GM23248 (cell line): ENCODE results near the gene SPIB. TPM values are rescaled to one million over a fixed set of nuclear protein-coding genes. Genes with fewer than 3 reads are reported as not detected.

Source experiments
- DNase-seq: peaks from one replicate; pipeline ENCODE4 v3.0.0-alpha.2; 2015
- H2AFZ ChIP-seq: fragments of 200-600 bp; sonication (generic); 2 replicates; pipeline ENCODE4 v1.6.1; 2016; ENCODE audit warnings: antibody characterized with exemption
- H3F3A ChIP-seq: fragments of 200-600 bp; sonication (generic); 2 replicates; pipeline ENCODE4 v1.6.1; 2016; ENCODE audit warnings: mild to moderate bottlenecking, antibody characterized with exemption, mixed run types; ENCODE audit not compliant: insufficient read depth
- H3K27ac ChIP-seq: fragments of 200-600 bp; sonication (generic); 2 replicates; pipeline ENCODE4 v1.5.1; 2016; ENCODE audit warnings: mild to moderate bottlenecking
- H3K27me3 ChIP-seq: fragments of 200-600 bp; sonication (generic); replicated peaks from 2 replicates; pipeline ENCODE4 v1.6.1; 2016; ENCODE audit warnings: mild to moderate bottlenecking; ENCODE audit not compliant: insufficient read depth
- H3K36me3 ChIP-seq: fragments of 200-600 bp; sonication (generic); 2 replicates; pipeline ENCODE4 v1.6.1; 2016; ENCODE audit warnings: low read depth, mild to moderate bottlenecking
- H3K4me1 ChIP-seq: fragments of 200-600 bp; sonication (generic); 2 replicates; pipeline ENCODE4 v1.6.1; 2016; ENCODE audit warnings: mild to moderate bottlenecking; ENCODE audit not compliant: insufficient read depth
- H3K4me2 ChIP-seq: fragments of 200-600 bp; sonication (generic); one replicate; pipeline ENCODE4 v1.6.1; 2016; ENCODE audit warnings: mild to moderate bottlenecking; ENCODE audit not compliant: unreplicated experiment
- H3K4me3 ChIP-seq: fragments of 200-600 bp; sonication (generic); 2 replicates; pipeline ENCODE4 v1.5.1; 2016; ENCODE audit warnings: mild to moderate bottlenecking
- H3K79me2 ChIP-seq: fragments of 200-600 bp; sonication (generic); 2 replicates; pipeline ENCODE4 v1.6.1; 2016; ENCODE audit warnings: mild to moderate bottlenecking; ENCODE audit not compliant: insufficient read depth
- H3K9ac ChIP-seq: fragments of 200-600 bp; sonication (generic); 2 replicates; pipeline ENCODE4 v1.6.1; 2016; ENCODE audit warnings: mild to moderate bottlenecking
- H3K9me2 ChIP-seq: fragments of 200-600 bp; sonication (generic); 2 replicates; pipeline ENCODE4 v1.6.1; 2016; ENCODE audit warnings: mixed run types, mild to moderate bottlenecking, moderate library complexity; ENCODE audit not compliant: insufficient read depth
- H3K9me3 ChIP-seq: fragments of 200-600 bp; sonication (generic); one replicate; pipeline ENCODE4 v1.6.1; 2017; ENCODE audit warnings: low read depth
- H4K20me1 ChIP-seq: fragments of 200-600 bp; sonication (generic); 2 replicates; pipeline ENCODE4 v1.6.0; 2016; ENCODE audit not compliant: insufficient read depth
- EZH2 ChIP-seq: fragments of 200-600 bp; sonication (generic); IDR thresholded peaks from 2 replicates; pipeline ENCODE4 v1.6.1; 2018; ENCODE audit warnings: antibody characterized with exemption, mild to moderate bottlenecking; ENCODE audit not compliant: insufficient read depth, poor library complexity, severe bottlenecking
- EZH2phosphoT487 ChIP-seq: fragments of 200-600 bp; sonication (generic); IDR thresholded peaks from 2 replicates; pipeline ENCODE4 v1.6.1; 2018; ENCODE audit warnings: antibody characterized with exemption, moderate library complexity, mild to moderate bottlenecking, low read depth; ENCODE audit not compliant: insufficient read depth
- WGBS, 2 experiments: methylation state at CpG; one replicate each; pipeline ENCODE4 v1.1.6; 2015 to 2017; ENCODE audit warnings: low lambda C conversion rate in 2 of 2, low coverage in 1 of 2; ENCODE audit errors: missing lambda C conversion rate in 2 of 2; 5-methylcytosine and 5-hydroxymethylcytosine counted together
- in situ Hi-C: fragments of 300-500 bp; cut with MboI; formaldehyde crosslinking; loops from 2 replicates; pipeline ENCODE4 v1.15.0; 2020
- polyA plus RNA-seq: library from polyadenylated mRNA; unstranded; fragments of >200 nt; fragmentation: Nextera tagmentation; extraction: Ambion mirVana; gene quantifications from 2 replicates; pipeline ENCODE4 v1.2.1, GENCODE V29; 2016
- total RNA-seq: library from RNA; depleted of rRNA; stranded (reverse); fragments of >200 nt; shearing (Covaris generic); gene quantifications from 2 replicates; pipeline ENCODE4 v1.2.3, GENCODE V29; 2014

SPIB gene
- total and polyA plus RNA-seq, 2 experiments from 2014 or later = not detected

DNA sequence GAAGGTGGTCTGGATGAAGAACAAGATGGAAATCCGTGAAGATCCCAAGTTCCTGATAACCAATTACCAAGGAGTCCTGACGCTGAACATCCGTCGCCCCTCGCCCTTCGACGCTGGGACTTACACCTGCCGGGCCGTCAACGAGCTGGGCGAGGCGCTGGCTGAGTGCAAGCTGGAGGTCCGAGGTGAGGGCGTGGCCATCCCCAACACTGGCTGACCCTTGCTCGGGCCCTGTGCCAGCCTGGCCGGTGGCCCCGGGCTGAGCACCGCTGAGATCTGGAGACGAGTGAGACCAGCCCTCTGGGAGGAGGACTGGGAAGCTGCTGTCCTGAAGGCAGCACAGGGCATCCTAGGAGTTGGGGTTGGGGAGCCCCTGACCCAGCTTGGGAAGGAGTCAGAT, 45.6 kb downstream of the SPIB start:
- no peak overlapping the region for H2AFZ ChIP-seq
- no peaks in the 10 kb centered on the region; the same call in 1 of the 2 replicates for H3K27me3 ChIP-seq
- DNase-seq = no peak
- no peaks in the 10 kb centered on the region for H3K36me3 ChIP-seq
- in situ Hi-C loops = no loop called here
- no peaks in the 10 kb centered on the region for H3K9me2 ChIP-seq
- no peaks in the 10 kb centered on the region for H3K9me3 ChIP-seq
- no peak overlapping the region for H3K4me2 ChIP-seq
- no peak overlapping the region for H3K27ac ChIP-seq
- no peaks in the 10 kb centered on the region for H3K79me2 ChIP-seq
- no peak overlapping the region for H3K4me3 ChIP-seq
- no peaks in the 10 kb centered on the region for H4K20me1 ChIP-seq
- H3F3A ChIP-seq = no peaks in the 10 kb centered on the region
- no peaks in the 10 kb centered on the region for H3K4me1 ChIP-seq
- TF ChIP-seq EZH2phosphoT487 = no peak
- no peak for TF ChIP-seq EZH2
- no peak overlapping the region for H3K9ac ChIP-seq
- WGBS, 2 experiments = 45 to 55% methylated on average over 19 of the region's 19 CpGs

DNA sequence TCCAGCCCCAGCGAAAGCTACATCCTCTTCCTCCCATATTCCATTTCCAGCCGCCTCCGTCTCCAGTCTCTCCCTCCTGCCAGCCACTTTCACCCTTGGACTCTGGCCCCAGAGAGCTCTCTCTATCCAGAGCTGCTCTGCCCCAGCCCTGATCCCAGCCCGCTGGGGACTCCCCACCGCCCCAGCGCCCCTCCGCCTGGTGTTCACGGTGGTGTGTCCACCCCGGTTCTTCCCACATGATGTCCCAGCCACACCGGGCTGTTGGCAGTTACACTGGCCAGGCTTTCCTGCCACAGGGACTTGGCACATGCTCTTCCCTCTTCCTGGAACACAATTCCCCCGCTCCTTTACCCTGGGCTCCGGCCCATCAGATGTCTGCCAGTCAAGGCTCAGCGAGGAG, 46.3 kb downstream of the SPIB start:
- Histone ChIP-seq H3K4me3 (no peak overlapping the region), H3K79me2 (no peaks in the 10 kb centered on the region), H3K9me3 (no peaks in the 10 kb centered on the region), H3F3A (no peaks in the 10 kb centered on the region), H4K20me1 (no peaks in the 10 kb centered on the region), H2AFZ (no peak overlapping the region), H3K27ac (no peak overlapping the region), H3K4me2 (no peak overlapping the region), H3K9me2 (no peaks in the 10 kb centered on the region), H3K27me3 (no peaks in the 10 kb centered on the region; the same call in 1 of the 2 replicates), H3K4me1 (no peaks in the 10 kb centered on the region), H3K36me3 (no peaks in the 10 kb centered on the region), H3K9ac (no peak overlapping the region)
- DNase-seq = no peak
- 58 to 69% methylated on average over 11 to 13 of the region's 13 CpGs for WGBS, 2 experiments
- in situ Hi-C loops = no loop called here
- no peak for TF ChIP-seq EZH2phosphoT487
- TF ChIP-seq EZH2 = no peak

DNA sequence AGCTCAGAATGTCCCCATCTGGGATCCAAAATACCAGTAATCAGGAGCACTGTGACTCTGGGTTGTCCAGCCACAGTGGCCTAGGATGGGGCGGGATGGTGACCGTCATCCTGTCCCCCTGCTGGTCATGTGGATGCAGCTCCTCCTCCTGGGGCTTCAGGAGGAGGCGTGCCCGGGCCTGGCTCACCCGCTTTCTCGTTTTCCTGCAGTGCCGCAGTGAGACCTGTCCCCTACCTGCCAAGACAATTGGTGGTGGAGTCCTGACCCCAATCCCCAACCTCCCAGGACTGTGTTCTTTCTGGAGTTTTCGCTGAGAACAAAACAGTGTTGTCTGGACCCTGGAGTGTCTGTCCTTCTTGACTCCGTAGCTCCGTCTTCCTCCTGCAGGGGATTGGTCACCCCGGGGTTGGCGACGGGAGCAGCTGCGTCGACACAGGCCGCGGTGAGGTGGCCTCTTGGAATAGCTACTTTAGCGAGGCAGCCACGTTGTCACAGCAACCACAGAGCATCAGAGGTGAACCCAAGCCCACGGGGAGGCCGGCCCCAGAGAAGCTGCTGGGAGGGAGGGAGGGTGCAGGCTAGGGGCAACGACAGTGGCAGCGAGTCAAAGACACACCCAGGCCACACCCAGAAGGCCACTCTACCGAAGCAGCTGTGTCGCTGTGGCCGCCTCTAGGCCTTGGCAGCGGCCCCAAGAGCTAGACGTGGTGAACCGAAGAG, 47.4 kb downstream of the SPIB start:
- Histone ChIP-seq H3K9ac (no peak overlapping the region), H4K20me1 (no peaks in the 10 kb centered on the region), H3K4me3 (no peak overlapping the region), H3F3A (no peaks in the 10 kb centered on the region), H3K27me3 (no peaks in the 10 kb centered on the region; the same call in 1 of the 2 replicates), H3K4me2 (no peak overlapping the region), H2AFZ (no peak overlapping the region), H3K4me1 (no peaks in the 10 kb centered on the region), H3K9me2 (no peaks in the 10 kb centered on the region), H3K36me3 (no peaks in the 10 kb centered on the region), H3K9me3 (no peaks in the 10 kb centered on the region), H3K27ac (no peak overlapping the region), H3K79me2 (no peaks in the 10 kb centered on the region)
- in situ Hi-C loops = no loop called here
- TF ChIP-seq EZH2 (no peak), EZH2phosphoT487 (no peak)
- DNase-seq = peak; percentile 30
- 19% methylated on average over 27 to 29 of the region's 29 CpGs for WGBS, 2 experiments

- Histone ChIP-seq H3K9ac (no peak overlapping the region), H3K36me3 (no peaks in the 10 kb centered on the region), H3K27ac (no peak overlapping the region), H4K20me1 (no peaks in the 10 kb centered on the region), H3K9me3 (no peaks in the 10 kb centered on the region), H3K9me2 (no peaks in the 10 kb centered on the region), H2AFZ (no peak overlapping the region), H3K4me3 (no peak overlapping the region), H3K4me2 (no peak overlapping the region), H3K27me3 (no peaks in the 10 kb centered on the region; the same call in 1 of the 2 replicates), H3K79me2 (no peaks in the 10 kb centered on the region), H3K4me1 (no peaks in the 10 kb centered on the region), H3F3A (no peaks in the 10 kb centered on the region)
- TF ChIP-seq EZH2phosphoT487 = no peak
- TF ChIP-seq EZH2 = no peak
- in situ Hi-C loops = no loop called here
- 43 to 50% methylated on average over 11 of the region's 11 CpGs for WGBS, 2 experiments
- DNase-seq = no peak
Measured at GRCh38 chr19:50466706-50467039, 47.9 kb downstream of the SPIB start.
